Measurements from ENCODE around the gene TNFSF9. TPM values are rescaled to one million over a fixed set of nuclear protein-coding genes. Genes with fewer than 3 reads are reported as not detected.

The TNFSF9 gene
- total RNA-seq, 4 donors from 2014 or later = 1.5 to 3.7 TPM; not detected in 2

GRCh38 chr19:6499052-6499790, 31.6 kb upstream of the TNFSF9 start:
- TF ChIP-seq CTCF (IDR thresholded peaks at IDR 0.05; ENCODE audit: low read depth) = no peak

- TF ChIP-seq CTCF (IDR thresholded peaks at IDR 0.05; ENCODE audit: low read depth) = no peak
Measured at GRCh38 chr19:6500837-6501739, 29.7 kb upstream of the TNFSF9 start.

DNA sequence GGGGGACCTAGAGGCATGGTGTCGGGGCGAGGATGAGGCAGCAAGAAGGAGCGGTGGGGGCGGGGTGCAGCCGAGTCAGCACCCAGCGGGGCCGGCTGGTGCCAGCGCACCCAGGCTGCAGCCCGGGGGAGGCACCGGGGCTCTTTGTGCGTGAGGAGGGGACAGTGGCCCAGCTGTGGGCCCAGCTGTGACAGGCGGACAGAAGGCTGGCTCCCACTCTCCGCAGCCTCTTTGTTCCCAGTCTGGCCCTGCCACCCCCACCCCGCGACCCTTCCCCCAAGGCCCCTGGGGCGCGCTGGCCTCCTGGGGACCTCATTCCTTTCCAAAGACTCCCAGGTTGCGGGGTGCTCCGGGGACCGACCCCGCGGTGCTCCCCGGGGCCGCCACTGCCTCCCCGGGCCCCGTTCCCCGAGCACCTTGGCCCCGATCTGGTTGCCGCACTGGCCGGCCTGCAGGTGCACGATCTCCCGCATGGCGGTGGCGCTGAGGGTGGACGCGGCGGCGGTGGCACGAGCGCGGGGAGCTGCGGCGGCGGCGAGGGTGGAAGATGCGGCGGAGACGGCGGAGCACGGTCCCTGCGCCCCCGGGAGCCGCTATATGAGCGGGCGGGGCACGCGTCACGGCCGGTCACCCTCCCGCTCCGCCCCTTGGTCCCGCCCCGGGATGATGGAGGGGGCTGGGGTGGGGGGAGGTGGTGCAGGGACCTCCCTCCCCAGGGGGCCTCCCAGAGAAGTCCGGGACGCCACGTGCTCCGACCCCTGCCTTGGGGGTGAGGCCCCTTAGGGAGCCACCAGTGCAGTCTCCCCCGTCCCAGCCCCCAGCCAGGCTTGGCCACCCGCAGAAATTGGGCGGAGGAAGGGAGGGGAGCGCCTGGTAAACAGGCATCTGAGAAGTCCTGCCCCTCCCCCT, 28.8 kb upstream of the TNFSF9 start, which contains the start of gene TUBB4A:
Gene TUBB4A, minus strand, starts transcription at position 570 of the 909 bp plus-strand sequence. Its CDS starts 97 bp downstream, at position 473.
- no peak for TF ChIP-seq CTCF (IDR thresholded peaks at IDR 0.05; ENCODE audit: low read depth)

DNA sequence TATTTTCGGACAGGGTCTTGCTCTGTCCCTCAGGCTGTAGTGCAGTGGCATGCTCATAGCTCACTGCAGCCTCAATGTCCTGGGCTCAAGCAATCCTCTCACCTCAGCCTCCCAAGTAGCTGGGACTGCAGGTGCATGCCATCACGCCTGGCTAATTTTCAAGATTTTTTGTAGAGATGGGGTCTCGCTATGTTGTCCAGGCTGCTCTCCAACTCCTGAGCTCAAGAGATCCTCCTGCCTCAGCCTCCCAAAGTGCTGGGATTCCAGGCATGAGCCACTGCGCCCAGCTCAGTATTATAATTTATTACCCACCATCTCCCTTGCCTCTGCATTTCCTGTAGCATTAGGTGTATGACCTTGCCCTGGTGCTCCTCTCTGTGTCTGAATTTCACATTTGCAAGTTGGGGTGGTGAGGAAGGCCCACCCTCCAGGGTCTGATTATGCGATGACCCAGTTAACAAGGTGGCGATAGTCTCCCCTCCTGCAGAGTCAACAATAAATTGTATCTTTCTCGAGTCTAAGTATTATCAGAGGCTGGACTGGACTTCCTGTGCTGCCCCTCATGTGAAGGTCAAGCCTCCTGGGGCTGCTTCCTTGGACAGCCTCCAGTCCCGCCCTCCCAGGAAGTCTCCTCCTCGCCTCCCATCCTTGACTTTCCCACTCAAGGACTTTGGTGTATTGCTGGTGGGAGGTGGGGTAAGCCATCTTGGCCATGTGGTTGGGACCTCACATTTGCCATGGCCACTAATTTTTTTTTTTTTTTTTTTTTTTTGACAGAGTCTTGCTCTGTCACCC, 27.2 kb upstream of the TNFSF9 start:
- TF ChIP-seq CTCF (IDR thresholded peaks at IDR 0.05; ENCODE audit: low read depth) = no peak

DNA sequence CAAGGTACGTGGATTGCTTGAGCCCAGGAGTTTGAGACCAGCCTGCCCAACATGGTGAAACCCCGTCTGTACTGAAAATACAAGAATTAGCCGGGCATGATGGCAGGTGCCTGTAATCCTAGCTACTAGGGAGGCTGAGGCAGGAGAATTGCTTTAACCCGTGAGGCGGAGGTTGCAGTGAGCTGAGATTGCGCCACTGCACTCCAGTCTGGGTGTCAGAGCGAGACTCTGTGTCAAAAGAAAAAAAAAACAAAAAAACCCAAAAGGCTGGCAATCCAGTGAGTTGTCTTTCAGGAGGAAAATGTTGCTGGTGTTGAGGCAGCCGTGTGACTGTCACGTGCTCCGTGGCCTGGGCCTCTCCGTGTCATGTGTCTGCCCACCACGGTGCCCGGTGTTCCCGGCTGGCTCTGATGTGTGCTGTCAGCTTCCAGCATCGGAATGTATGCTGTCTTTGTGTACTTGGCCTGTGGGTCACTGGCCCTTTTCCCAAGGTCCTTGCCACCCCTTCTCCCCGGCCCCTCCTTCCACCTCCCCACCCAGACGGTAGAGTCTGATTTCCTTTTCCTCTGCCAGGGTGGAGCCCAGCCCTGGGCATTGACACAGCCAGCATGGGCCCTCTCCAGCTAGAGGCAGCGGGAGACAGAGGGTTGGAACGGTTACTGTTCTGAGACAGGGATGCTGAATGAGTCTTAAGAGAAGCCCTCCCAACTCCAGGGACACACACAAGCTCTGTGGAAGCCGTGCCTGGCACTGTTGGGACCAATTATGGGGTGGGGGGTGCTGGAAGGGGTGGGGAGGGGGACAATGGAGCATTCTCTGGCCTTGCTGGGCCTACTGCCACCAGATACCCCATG, 21.5 kb upstream of the TNFSF9 start:
- TF ChIP-seq CTCF (IDR thresholded peaks at IDR 0.05; ENCODE audit: low read depth) = no peak

DNA sequence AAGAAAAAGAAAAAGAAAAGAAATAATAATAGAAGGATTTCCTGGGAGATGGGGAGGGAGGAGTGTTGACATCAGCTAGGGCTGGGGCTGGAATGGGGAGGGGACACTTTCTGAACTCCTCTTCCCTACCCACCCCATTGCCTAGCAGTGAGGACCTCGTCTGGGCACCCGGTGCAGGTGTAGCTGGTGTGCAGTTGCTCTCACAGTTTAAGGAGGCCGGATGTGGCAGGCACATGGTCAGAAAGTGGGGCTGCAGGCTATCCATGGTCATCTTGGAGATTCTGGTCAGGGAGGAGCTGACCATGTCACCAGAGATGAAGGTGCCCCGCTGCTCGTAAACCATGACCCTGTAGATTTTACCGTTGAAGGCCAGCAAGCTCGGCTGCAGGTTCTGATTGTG, 20.2 kb upstream of the TNFSF9 start:
- TF ChIP-seq CTCF (IDR thresholded peaks at IDR 0.05; ENCODE audit: low read depth) = no peak
